Left ventricle myocardium inferior (tissue), 1 donor: ENCODE results near the gene DOCK9. TPM values are rescaled to one million over a fixed set of nuclear protein-coding genes. Genes with fewer than 3 reads are reported as not detected.

Experiments
- DNase-seq: peaks from one replicate; pipeline ENCODE4 v3.0.0-alpha.2; 2020
- H3K27ac ChIP-seq: fragments of 200-600 bp; replicated peaks from 2 replicates; pipeline ENCODE4 v1.8.0; 2021
- H3K27me3 ChIP-seq: fragments of 200-600 bp; 2 replicates; pipeline ENCODE4 v1.8.0; 2021; ENCODE audit warnings: low read depth
- H3K36me3 ChIP-seq: fragments of 200-600 bp; 2 replicates; pipeline ENCODE4 v1.8.0; 2021
- H3K4me1 ChIP-seq: fragments of 200-600 bp; 2 replicates; pipeline ENCODE4 v1.8.0; 2021
- H3K4me3 ChIP-seq: fragments of 200-600 bp; 2 replicates; pipeline ENCODE4 v1.8.0; 2021; ENCODE audit warnings: mild to moderate bottlenecking, moderate library complexity
- H3K9me3 ChIP-seq: fragments of 200-600 bp; replicated peaks from 2 replicates; pipeline ENCODE4 v1.8.0; 2021
- CTCF ChIP-seq: fragments of 200-600 bp; IDR thresholded peaks from 2 replicates; pipeline ENCODE4 v1.8.0; 2021; ENCODE audit warnings: antibody characterized with exemption, mild to moderate bottlenecking, borderline replicate concordance
- intact Hi-C: fragments of 100-400 bp; cut with micrococcal nuclease; formaldehyde crosslinking; loops from one replicate; pipeline ENCODE4 v1.11.0; 2022
- total RNA-seq: library from RNA; stranded (reverse); fragmentation: NEBNext Ultra II Directional; extraction: Animal tissue kit (Norgen Biotek cat#: 25700); gene quantifications from one replicate; pipeline ENCODE4 v1.2.1, GENCODE V29; 2021
- donor health status: DM: no; HTN: yes; CAD: no; lungs with severe emphysema.

The DOCK9 gene
- total RNA-seq, 1 donor from 2014 or later, result 36.8 TPM

- Histone ChIP-seq H3K9me3 (no peaks in the 10 kb centered on the region), H3K27me3 (no peaks in the 10 kb centered on the region), H3K4me3 (no peak overlapping the region), H3K36me3 (peaks cover 74% of the 10 kb centered on the region), H3K4me1 (peaks cover 10% of the 10 kb centered on the region), H3K27ac (no peak overlapping the region)
- no peak for TF ChIP-seq CTCF
- no peak for DNase-seq
- intact Hi-C loops, result no loop called here
Measured at GRCh38 chr13:98807774-98808173, 170.1 kb downstream of the DOCK9 start.

DNA sequence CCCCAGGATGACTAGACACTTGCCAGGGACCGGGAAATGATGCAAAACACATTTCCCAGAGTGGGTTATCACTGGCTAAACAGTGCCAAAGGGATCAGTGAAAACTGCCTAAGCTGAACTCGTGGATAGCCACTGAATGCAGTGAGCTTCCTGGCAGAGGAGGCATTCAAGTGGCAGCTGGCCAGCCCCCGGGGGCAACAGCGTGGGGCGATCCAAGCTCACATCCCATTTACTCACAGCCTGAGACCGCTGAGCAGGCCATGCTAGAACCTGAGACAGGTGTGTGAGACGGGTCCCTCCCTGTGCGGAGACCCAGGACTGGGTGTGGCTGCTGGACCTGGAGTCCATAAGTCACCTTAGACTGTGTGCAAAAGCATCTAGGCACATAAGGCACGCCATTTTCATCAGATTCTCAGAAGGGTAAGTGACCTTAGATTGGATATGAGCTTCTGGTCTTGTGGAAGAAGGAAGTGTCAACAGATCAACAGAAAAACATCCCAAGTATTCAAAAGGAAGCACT, 173.5 kb downstream of the DOCK9 start:
- peaks cover 75% of the 10 kb centered on the region for H3K36me3 ChIP-seq
- peaks cover 21% of the 10 kb centered on the region for H3K4me1 ChIP-seq
- H3K9me3 ChIP-seq, result no peaks in the 10 kb centered on the region
- no peak for TF ChIP-seq CTCF
- no peaks in the 10 kb centered on the region for H3K27me3 ChIP-seq
- DNase-seq, result no peak
- no peak overlapping the region for H3K4me3 ChIP-seq
- H3K27ac ChIP-seq, result no peak overlapping the region
- intact Hi-C loops, result no loop called here

DNA sequence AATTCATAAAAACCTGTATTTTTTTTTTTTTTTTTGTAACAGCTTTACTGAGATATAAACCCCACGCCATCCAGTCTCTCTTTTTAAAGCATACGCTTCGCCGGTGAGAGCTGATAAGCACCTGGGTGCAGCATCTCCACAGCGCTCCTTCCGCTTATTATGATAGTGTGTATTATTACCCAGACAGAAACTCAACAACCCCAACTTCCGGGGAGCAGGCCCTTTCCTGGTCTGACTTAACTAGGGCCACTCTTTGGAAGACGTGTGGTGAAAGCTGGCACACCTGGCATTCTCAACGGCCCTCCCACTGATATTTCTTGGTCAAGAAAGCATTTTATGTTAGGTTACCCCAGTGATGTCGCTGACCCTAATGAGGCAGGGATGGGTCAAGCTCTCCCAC, 173.9 kb downstream of the DOCK9 start:
- DNase-seq, result no peak
- Histone ChIP-seq H3K4me1 (peaks cover 21% of the 10 kb centered on the region), H3K4me3 (no peak overlapping the region), H3K27ac (no peak overlapping the region), H3K36me3 (peaks cover 71% of the 10 kb centered on the region), H3K27me3 (no peaks in the 10 kb centered on the region), H3K9me3 (no peaks in the 10 kb centered on the region)
- intact Hi-C loops, result no loop called here
- no peak for TF ChIP-seq CTCF

GRCh38 chr13:98803111-98803561, 174.7 kb downstream of the DOCK9 start:
- no peak for TF ChIP-seq CTCF
- no peak for DNase-seq
- Histone ChIP-seq H3K27ac (no peak overlapping the region), H3K27me3 (no peaks in the 10 kb centered on the region), H3K4me1 (peaks cover 21% of the 10 kb centered on the region), H3K9me3 (no peaks in the 10 kb centered on the region), H3K36me3 (peaks cover 72% of the 10 kb centered on the region), H3K4me3 (no peak overlapping the region)
- intact Hi-C loops, result no loop called here

GRCh38 chr13:98802559-98802958, 175.3 kb downstream of the DOCK9 start:
- intact Hi-C loops, result no loop called here
- peaks cover 73% of the 10 kb centered on the region for H3K36me3 ChIP-seq

More at GRCh38 chr13:98802559-98802958, 175.3 kb downstream of the DOCK9 start:
- no peak overlapping the region for H3K4me3 ChIP-seq
- no peak for DNase-seq
- peaks cover 21% of the 10 kb centered on the region for H3K4me1 ChIP-seq
- no peak overlapping the region for H3K27ac ChIP-seq
- no peaks in the 10 kb centered on the region for H3K27me3 ChIP-seq
- no peaks in the 10 kb centered on the region for H3K9me3 ChIP-seq
- no peak for TF ChIP-seq CTCF
